Retinal pigment epithelial cell (primary cell): ENCODE data around the gene RIPOR2.
"Not testable (repeated sequence)": the region's sequence is repeated elsewhere in the genome, so short reads cannot be mapped to it uniquely, and the experiment has no call there.

Experiments used
- DNase-seq: peaks from one replicate; pipeline ENCODE4 v3.0.0-alpha.2; 2010; ENCODE audit warnings: low read depth
- H3K4me3 ChIP-seq: 2 replicates; pipeline ENCODE4 v1.5.1; 2011; ENCODE audit warnings: mild to moderate bottlenecking, low read length, control low read depth, moderate library complexity
- TF ChIP-seq, protein P1 (sequence below): conservative IDR thresholded peaks from 2 replicates; pipeline ENCODE4 v1.5.1; 2011; ENCODE audit warnings: low read depth, low read length, control low read depth, inconsistent platforms

RIPOR2 gene

GRCh38 chr6:24882835-24883555 lies 52.8 kb downstream of the RIPOR2 start:
- H3K4me3 ChIP-seq, result no peak overlapping the region
- TF ChIP-seq, protein P1, sequence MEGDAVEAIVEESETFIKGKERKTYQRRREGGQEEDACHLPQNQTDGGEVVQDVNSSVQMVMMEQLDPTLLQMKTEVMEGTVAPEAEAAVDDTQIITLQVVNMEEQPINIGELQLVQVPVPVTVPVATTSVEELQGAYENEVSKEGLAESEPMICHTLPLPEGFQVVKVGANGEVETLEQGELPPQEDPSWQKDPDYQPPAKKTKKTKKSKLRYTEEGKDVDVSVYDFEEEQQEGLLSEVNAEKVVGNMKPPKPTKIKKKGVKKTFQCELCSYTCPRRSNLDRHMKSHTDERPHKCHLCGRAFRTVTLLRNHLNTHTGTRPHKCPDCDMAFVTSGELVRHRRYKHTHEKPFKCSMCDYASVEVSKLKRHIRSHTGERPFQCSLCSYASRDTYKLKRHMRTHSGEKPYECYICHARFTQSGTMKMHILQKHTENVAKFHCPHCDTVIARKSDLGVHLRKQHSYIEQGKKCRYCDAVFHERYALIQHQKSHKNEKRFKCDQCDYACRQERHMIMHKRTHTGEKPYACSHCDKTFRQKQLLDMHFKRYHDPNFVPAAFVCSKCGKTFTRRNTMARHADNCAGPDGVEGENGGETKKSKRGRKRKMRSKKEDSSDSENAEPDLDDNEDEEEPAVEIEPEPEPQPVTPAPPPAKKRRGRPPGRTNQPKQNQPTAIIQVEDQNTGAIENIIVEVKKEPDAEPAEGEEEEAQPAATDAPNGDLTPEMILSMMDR, result no peak
- no peak for DNase-seq

- H3K4me3 ChIP-seq, result no peak overlapping the region
- TF ChIP-seq, protein P1, result no peak
- no peak for DNase-seq
Measured at GRCh38 chr6:24882295-24882694, 53.5 kb downstream of the RIPOR2 start.

DNA sequence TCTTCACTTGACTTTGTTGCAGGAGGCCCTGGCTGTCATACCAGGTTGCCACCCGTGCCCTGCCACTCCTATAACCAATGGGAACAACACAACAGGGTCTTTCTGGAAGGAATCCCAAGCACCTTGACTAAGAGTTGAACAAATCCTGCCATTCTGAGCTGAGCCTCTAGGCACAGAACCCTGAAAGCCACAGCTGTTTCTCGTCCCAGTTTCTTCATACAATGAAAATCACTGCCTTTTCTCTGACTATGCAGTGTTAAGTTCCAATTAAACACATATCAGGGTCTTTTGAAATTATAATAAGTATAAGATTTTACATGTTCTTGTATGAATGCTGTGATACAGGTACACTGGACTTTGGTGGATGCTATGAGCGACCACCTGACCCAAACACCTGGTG lies 54.4 kb downstream of the RIPOR2 start:
- TF ChIP-seq, protein P1, result no peak
- no peak overlapping the region for H3K4me3 ChIP-seq
- no peak for DNase-seq

DNA sequence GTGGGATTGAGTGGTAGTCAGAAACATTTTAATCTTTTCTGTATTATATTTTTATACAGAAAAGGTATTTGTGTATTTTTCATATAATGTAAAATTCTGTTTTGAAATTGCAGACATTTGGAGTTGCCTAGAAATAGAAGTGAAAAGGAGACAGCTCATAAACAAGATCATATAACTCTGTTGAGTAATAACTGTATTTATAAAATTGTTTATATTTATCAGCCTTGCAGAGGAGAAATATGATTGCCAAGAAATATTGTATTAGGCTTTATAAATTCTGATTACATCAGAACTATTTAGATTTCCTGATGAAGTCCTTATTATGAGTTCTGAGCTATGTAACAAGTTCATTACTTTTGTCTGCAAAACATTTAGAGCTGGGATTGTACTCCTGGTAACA lies 55.3 kb downstream of the RIPOR2 start:
- no peak overlapping the region for H3K4me3 ChIP-seq
- DNase-seq, result no peak
- TF ChIP-seq, protein P1, result no peak

DNA sequence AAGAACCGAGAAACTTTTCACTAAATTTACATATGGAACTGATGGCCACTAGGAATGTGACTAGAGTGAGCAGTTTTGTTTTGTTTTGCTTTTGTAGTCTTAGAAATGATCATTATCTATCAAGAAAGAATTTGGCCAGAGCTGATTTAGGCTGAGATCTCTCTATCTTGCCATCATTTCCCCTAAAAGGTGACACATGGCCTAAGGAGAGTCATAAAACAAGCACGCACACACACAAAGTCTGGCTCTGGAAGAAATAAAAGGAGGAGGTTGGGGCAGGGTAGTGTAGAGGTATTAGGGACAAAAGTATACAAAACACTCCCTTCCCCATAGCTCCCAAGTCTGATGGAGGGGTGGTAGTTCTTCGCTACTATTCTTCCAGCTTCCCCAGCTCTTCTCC lies 56.4 kb downstream of the RIPOR2 start:
- TF ChIP-seq, protein P1, result no peak
- DNase-seq, result no peak
- no peak overlapping the region for H3K4me3 ChIP-seq

DNA sequence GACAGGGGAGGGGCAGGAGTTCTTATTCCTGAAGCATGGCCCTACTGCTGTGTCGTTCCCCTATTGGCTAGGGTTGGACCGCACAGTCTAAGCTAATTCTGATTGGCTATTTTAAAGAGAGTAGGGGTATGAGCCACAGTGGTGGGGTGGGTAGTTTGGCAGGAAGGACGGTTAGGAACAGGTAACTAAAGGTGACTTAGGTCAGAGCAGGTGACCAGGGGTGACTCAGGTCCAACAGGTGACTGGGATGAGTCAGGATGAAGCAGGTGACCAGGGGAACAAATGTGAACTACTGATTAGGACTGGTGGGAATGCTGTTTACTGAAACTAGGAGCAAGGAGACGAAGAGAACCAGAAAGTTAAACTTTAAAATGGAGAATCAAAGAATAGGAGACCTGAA lies 58.0 kb downstream of the RIPOR2 start:
- not testable (repeated sequence) for H3K4me3 ChIP-seq, DNase-seq

- TF ChIP-seq, protein P1, result no peak
- no peak for DNase-seq
- H3K4me3 ChIP-seq, result no peak overlapping the region
Measured at GRCh38 chr6:24876499-24877465, 59.0 kb downstream of the RIPOR2 start.
